CD14-positive monocyte (primary cell): ENCODE data around the gene NTM. TPM values are rescaled to one million over a fixed set of nuclear protein-coding genes. Genes with fewer than 3 reads are reported as not detected.
A peak's percentile ranks its signal among the peaks of the same experiment; 100 is the strongest.
"Not testable (repeated sequence)": the region's sequence is repeated elsewhere in the genome, so short reads cannot be mapped to it uniquely, and the experiment has no call there.

ENCODE experiments used
- DNase-seq, 3 donors: peaks; one replicate each; pipeline ENCODE4 v3.0.0-alpha.2; 2011 to 2022
- H2AFZ ChIP-seq: 2 replicates; pipeline ENCODE4 v1.6.0; 2012; ENCODE audit warnings: mild to moderate bottlenecking, low read depth, low read length, inconsistent platforms; ENCODE audit not compliant: insufficient read depth, poor library complexity, severe bottlenecking
- H3K27ac ChIP-seq, 2 donors: 1 replicate in 1 of 2; 2 replicates in 1 of 2; pipeline ENCODE4 v1.5.1; 2012 to 2013; ENCODE audit warnings: low read length in 2 of 2, control low read depth in 1 of 2, inconsistent platforms in 1 of 2, low read depth in 1 of 2, mild to moderate bottlenecking in 1 of 2
- H3K27me3 ChIP-seq, 2 donors: one replicate each; pipeline versions ENCODE4 v1.6.0 to v1.6.1; 2011 to 2013; ENCODE audit warnings: low read length in 2 of 2; ENCODE audit not compliant: control insufficient read depth in 2 of 2, insufficient read depth in 2 of 2
- H3K36me3 ChIP-seq, 2 donors: replicated peaks in 1 of 2; 1 replicate in 1 of 2; 2 replicates in 1 of 2; pipeline versions ENCODE4 v1.5.1 to v1.6.1; 2012 to 2013; ENCODE audit warnings: low read length in 2 of 2, control low read depth in 1 of 2, inconsistent platforms in 1 of 2, mild to moderate bottlenecking in 1 of 2; ENCODE audit not compliant: insufficient read depth in 2 of 2, control insufficient read depth in 1 of 2
- H3K4me1 ChIP-seq, 2 donors: 1 replicate in 1 of 2; 2 replicates in 1 of 2; pipeline versions ENCODE4 v1.5.1 to v1.6.1; 2012 to 2013; ENCODE audit warnings: low read length in 2 of 2, control low read depth in 1 of 2, inconsistent platforms in 1 of 2, mild to moderate bottlenecking in 1 of 2, moderate library complexity in 1 of 2; ENCODE audit not compliant: insufficient read depth in 2 of 2, control insufficient read depth in 1 of 2
- H3K4me2 ChIP-seq: replicated peaks from 2 replicates; pipeline ENCODE3; 2012; ENCODE audit warnings: low read length, moderate library complexity, mild to moderate bottlenecking; ENCODE audit not compliant: poor library complexity, severe bottlenecking; ENCODE audit errors: extremely low read depth
- H3K4me3 ChIP-seq, 3 experiments: fragments of 200-600 bp in 1 of 3; sonication (generic) in 1 of 3; replicated peaks in 1 of 3; 1 replicate in 2 of 3; 2 replicates in 1 of 3; pipeline ENCODE4 v1.5.1; 2011 to 2013; ENCODE audit warnings: low read length in 3 of 3, mild to moderate bottlenecking in 3 of 3, control low read depth in 2 of 3, low read depth in 2 of 3, inconsistent platforms in 1 of 3, moderate library complexity in 1 of 3
- H3K79me2 ChIP-seq: 2 replicates; pipeline ENCODE4 v1.6.0; 2012; ENCODE audit warnings: mild to moderate bottlenecking, control low read depth, inconsistent platforms, low read length, moderate library complexity; ENCODE audit not compliant: insufficient read depth
- H3K9ac ChIP-seq: 2 replicates; pipeline ENCODE4 v1.6.0; 2017; ENCODE audit warnings: low read length, mild to moderate bottlenecking; ENCODE audit not compliant: insufficient read depth, poor library complexity, severe bottlenecking
- H3K9me3 ChIP-seq, 2 donors: replicated peaks in 1 of 2; 1 replicate in 1 of 2; 2 replicates in 1 of 2; pipeline versions ENCODE4 v1.5.1 to v1.6.1; 2012 to 2013; ENCODE audit warnings: low read length in 2 of 2, control low read depth in 1 of 2; ENCODE audit not compliant: control insufficient read depth in 1 of 2, insufficient read depth in 1 of 2
- H4K20me1 ChIP-seq: 2 replicates; pipeline ENCODE4 v1.6.0; 2012; ENCODE audit warnings: mild to moderate bottlenecking, low read length, control low read depth, moderate library complexity; ENCODE audit not compliant: insufficient read depth
- H3K27ac Mint-ChIP-seq, 7 donors: one replicate each; pipeline ENCODE4 v1.8.0; 2020; ENCODE audit warnings: mild to moderate bottlenecking in 7 of 7, mixed read lengths in 7 of 7, moderate library complexity in 6 of 7, inconsistent platforms in 2 of 7
- H3K27me3 Mint-ChIP-seq, 3 donors: one replicate each; pipeline ENCODE4 v1.8.0; 2021 to 2022; ENCODE audit warnings: low read depth in 3 of 3, mild to moderate bottlenecking in 3 of 3, mixed read lengths in 3 of 3, moderate library complexity in 3 of 3, inconsistent platforms in 1 of 3
- H3K36me3 Mint-ChIP-seq, 2 donors: one replicate each; pipeline ENCODE4 v1.8.0; 2020; ENCODE audit warnings: mixed read lengths in 2 of 2, inconsistent platforms in 1 of 2, mild to moderate bottlenecking in 1 of 2
- H3K4me1 Mint-ChIP-seq: one replicate; pipeline ENCODE4 v1.8.0; 2020; ENCODE audit warnings: mild to moderate bottlenecking, mixed read lengths
- H3K4me3 Mint-ChIP-seq, 2 donors: one replicate each; pipeline ENCODE4 v1.8.0; 2020; ENCODE audit warnings: mild to moderate bottlenecking in 2 of 2, mixed read lengths in 2 of 2, moderate library complexity in 1 of 2
- H3K9me3 Mint-ChIP-seq, 7 donors: one replicate each; pipeline ENCODE4 v1.8.0; 2020 to 2022; ENCODE audit warnings: mixed read lengths in 7 of 7, mild to moderate bottlenecking in 6 of 7, moderate library complexity in 6 of 7, inconsistent platforms in 2 of 7
- CTCF ChIP-seq: fragments of 200-600 bp; IDR thresholded peaks from one replicate; pipeline ENCODE4 v1.8.0; 2022; ENCODE audit warnings: antibody characterized with exemption, mild to moderate bottlenecking
- WGBS: methylation state at CpG from one replicate; pipeline ENCODE4 v1.1.5; 2013; ENCODE audit warnings: missing lambda C conversion rate; ENCODE audit not compliant: insufficient coverage; 5-methylcytosine and 5-hydroxymethylcytosine counted together
- intact Hi-C, 2 donors: fragments of 100-400 bp; cut with micrococcal nuclease; formaldehyde crosslinking; loops; one replicate each; pipeline versions ENCODE4 v1.15.0 to v1.15.1; 2023
- polyA plus RNA-seq, 3 donors: library from polyadenylated mRNA; depleted of rRNA in 1 of 3; unstranded in 2 of 3; stranded (reverse) in 1 of 3; fragments of 300-500 nt in 2 of 3; fragments of >200 nt in 1 of 3; fragmentation: Illumina TruSeq in 2 of 3; gene quantifications; 1 replicate in 2 of 3; 2 replicates in 1 of 3; pipeline ENCODE4 v1.2.3, GENCODE V29; 2012 to 2021

Gene NTM
- polyA plus RNA-seq, 3 donors, result not detected

GRCh38 chr11:131422496-131422895 lies 52.1 kb downstream of the NTM start:
- Mint-ChIP-seq H3K27ac (no peak overlapping the region), H3K27me3 (peaks cover 1 to 6% (median 4%) of the 10 kb centered on the region in 3 donors), H3K36me3 (no peaks in the 10 kb centered on the region), H3K4me1 (no peaks in the 10 kb centered on the region), H3K9me3 (peaks cover 0 to 5% (median 0%) of the 10 kb centered on the region in 7 donors), H3K4me3 (no peak overlapping the region)
- DNase-seq, result no peak
- H2AFZ ChIP-seq, result no peak overlapping the region
- no peaks in the 10 kb centered on the region for H3K27me3 ChIP-seq
- no peaks in the 10 kb centered on the region for H3K36me3 ChIP-seq
- no peaks in the 10 kb centered on the region for H3K9me3 ChIP-seq
- H3K4me3 ChIP-seq, result no peak overlapping the region
- no peak overlapping the region for H3K4me2 ChIP-seq
- no peak overlapping the region for H3K9ac ChIP-seq
- no peaks in the 10 kb centered on the region for H3K4me1 ChIP-seq
- no peaks in the 10 kb centered on the region for H4K20me1 ChIP-seq
- no peak overlapping the region for H3K27ac ChIP-seq
- WGBS, result 33% methylated on average over 3 of the region's 4 CpGs
- no peaks in the 10 kb centered on the region for H3K79me2 ChIP-seq
- intact Hi-C loops, result no loop called here
- TF ChIP-seq CTCF, result no peak

GRCh38 chr11:131423688-131424087 lies 53.3 kb downstream of the NTM start:
- Mint-ChIP-seq H3K27me3 (peaks cover 1 to 8% (median 4%) of the 10 kb centered on the region in 3 donors), H3K4me3 (no peak overlapping the region), H3K27ac (peak overlapping the region in 1 of 7 donors; percentile 46), H3K4me1 (no peaks in the 10 kb centered on the region), H3K9me3 (peaks cover 0 to 9% (median 0%) of the 10 kb centered on the region in 7 donors), H3K36me3 (no peaks in the 10 kb centered on the region)
- no peak overlapping the region for H3K27ac ChIP-seq
- H3K4me3 ChIP-seq, result no peak overlapping the region
- H3K79me2 ChIP-seq, result no peaks in the 10 kb centered on the region
- no peaks in the 10 kb centered on the region for H3K4me1 ChIP-seq
- intact Hi-C loops, result no loop called here
- no peaks in the 10 kb centered on the region for H4K20me1 ChIP-seq
- no peaks in the 10 kb centered on the region for H3K9me3 ChIP-seq
- no peak overlapping the region for H3K4me2 ChIP-seq
- no peaks in the 10 kb centered on the region for H3K36me3 ChIP-seq
- 60% methylated on average over 3 of the region's 4 CpGs for WGBS
- DNase-seq, result no peak
- H2AFZ ChIP-seq, result no peak overlapping the region
- no peak for TF ChIP-seq CTCF
- H3K27me3 ChIP-seq, result no peaks in the 10 kb centered on the region
- H3K9ac ChIP-seq, result no peak overlapping the region

- H3K27ac Mint-ChIP-seq, H3K9ac ChIP-seq, H3K9me3 ChIP-seq, H3K27me3 Mint-ChIP-seq, intact Hi-C loops, DNase-seq, H3K4me1 Mint-ChIP-seq, H3K79me2 ChIP-seq, H3K27ac ChIP-seq, H3K36me3 Mint-ChIP-seq, H3K4me3 Mint-ChIP-seq, H3K27me3 ChIP-seq, H3K36me3 ChIP-seq, H2AFZ ChIP-seq, H3K4me1 ChIP-seq, H3K4me3 ChIP-seq, H3K4me2 ChIP-seq, H4K20me1 ChIP-seq, H3K9me3 Mint-ChIP-seq: not testable (repeated sequence)
- no CpG with 5 or more reads among the region's 8 CpGs for WGBS
These were observed 54.0 kb downstream of the NTM start for GRCh38 chr11:131424257-131424876.
